Retinal pigment epithelial cell (primary cell): Measurements from ENCODE around the gene RGS18.
A peak's percentile ranks its signal among the peaks of the same experiment; 100 is the strongest.

ENCODE experiments used
- DNase-seq: peaks from one replicate; pipeline ENCODE4 v3.0.0-alpha.2; 2010; ENCODE audit warnings: low read depth
- H3K4me3 ChIP-seq: 2 replicates; pipeline ENCODE4 v1.5.1; 2011; ENCODE audit warnings: mild to moderate bottlenecking, low read length, control low read depth, moderate library complexity
- TF ChIP-seq, protein P1 (sequence below): conservative IDR thresholded peaks from 2 replicates; pipeline ENCODE4 v1.5.1; 2011; ENCODE audit warnings: low read depth, low read length, control low read depth, inconsistent platforms

The RGS18 gene

DNA sequence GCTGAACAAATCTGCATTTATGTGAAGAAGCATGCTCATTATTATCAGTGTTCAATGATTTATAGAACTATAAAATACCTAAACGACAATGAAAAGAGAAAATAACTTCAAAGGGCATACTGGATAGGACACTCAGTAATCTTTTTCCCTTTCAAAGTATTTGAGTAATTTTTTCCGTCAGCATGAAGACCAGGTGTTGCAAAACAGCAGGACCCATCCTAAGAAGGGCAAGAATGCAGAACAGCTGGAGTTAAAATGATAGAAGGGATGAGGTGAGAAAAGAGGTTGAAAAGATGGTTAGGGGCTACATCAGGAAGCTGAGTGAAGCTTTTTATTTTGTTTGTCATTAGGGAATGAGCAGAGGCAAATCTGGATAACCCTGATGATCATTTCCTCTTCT lies 7.1 kb upstream of the RGS18 start:
- TF ChIP-seq, protein P1, sequence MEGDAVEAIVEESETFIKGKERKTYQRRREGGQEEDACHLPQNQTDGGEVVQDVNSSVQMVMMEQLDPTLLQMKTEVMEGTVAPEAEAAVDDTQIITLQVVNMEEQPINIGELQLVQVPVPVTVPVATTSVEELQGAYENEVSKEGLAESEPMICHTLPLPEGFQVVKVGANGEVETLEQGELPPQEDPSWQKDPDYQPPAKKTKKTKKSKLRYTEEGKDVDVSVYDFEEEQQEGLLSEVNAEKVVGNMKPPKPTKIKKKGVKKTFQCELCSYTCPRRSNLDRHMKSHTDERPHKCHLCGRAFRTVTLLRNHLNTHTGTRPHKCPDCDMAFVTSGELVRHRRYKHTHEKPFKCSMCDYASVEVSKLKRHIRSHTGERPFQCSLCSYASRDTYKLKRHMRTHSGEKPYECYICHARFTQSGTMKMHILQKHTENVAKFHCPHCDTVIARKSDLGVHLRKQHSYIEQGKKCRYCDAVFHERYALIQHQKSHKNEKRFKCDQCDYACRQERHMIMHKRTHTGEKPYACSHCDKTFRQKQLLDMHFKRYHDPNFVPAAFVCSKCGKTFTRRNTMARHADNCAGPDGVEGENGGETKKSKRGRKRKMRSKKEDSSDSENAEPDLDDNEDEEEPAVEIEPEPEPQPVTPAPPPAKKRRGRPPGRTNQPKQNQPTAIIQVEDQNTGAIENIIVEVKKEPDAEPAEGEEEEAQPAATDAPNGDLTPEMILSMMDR: no peak
- DNase-seq: no peak
- no peak overlapping the region for H3K4me3 ChIP-seq

DNA sequence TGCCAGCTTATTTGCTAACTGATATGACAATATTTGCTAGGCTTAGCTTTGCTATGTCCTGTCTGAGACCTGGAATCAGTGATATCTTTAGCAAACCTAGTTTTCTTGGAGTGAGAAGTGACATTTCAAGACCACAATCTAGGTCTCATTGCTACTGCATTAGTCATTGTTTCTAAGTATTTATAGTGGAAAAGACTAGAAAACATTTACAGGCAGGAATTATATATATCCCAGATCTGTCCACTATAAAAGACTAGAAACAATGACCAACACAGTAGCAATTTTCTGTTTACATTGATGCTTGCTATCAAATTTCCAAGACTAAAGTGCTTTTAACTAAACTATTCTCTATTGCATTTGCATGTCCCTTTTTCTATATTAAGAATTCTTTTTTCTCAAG lies 5.0 kb upstream of the RGS18 start:
- peak; percentile 33 for DNase-seq
- TF ChIP-seq, protein P1: no peak
- no peak overlapping the region for H3K4me3 ChIP-seq

- TF ChIP-seq, protein P1: no peak
- no peak overlapping the region for H3K4me3 ChIP-seq
- DNase-seq: no peak
Observed at GRCh38 chr1:192157067-192157466, 1.2 kb upstream of the RGS18 start.

GRCh38 chr1:192159014-192159413 lies 752 bp downstream of the RGS18 start:
- no peak for DNase-seq
- TF ChIP-seq, protein P1: no peak
- no peak overlapping the region for H3K4me3 ChIP-seq

GRCh38 chr1:192159781-192160180 lies 1.5 kb downstream of the RGS18 start:
- no peak for DNase-seq
- TF ChIP-seq, protein P1: no peak
- no peak overlapping the region for H3K4me3 ChIP-seq

GRCh38 chr1:192160196-192160595 lies 1.9 kb downstream of the RGS18 start:
- DNase-seq: no peak
- H3K4me3 ChIP-seq: no peak overlapping the region
- TF ChIP-seq, protein P1: no peak

GRCh38 chr1:192161976-192162375 lies 3.7 kb downstream of the RGS18 start:
- H3K4me3 ChIP-seq: no peak overlapping the region
- TF ChIP-seq, protein P1: no peak
- no peak for DNase-seq
